HG03097 (cell line): ENCODE data around the gene LDLRAP1.

Experiments
- ATAC-seq: cut with Tn5 transposase; IDR thresholded peaks from one replicate; pipeline ENCODE4 v1.9.1; 2021; ENCODE audit not compliant: unreplicated experiment, low FRiP score

LDLRAP1 gene

GRCh38 chr1:25523542-25523941 is 19.9 kb upstream of the LDLRAP1 start:
- ATAC-seq = no peak

GRCh38 chr1:25524568-25525360 is 18.6 kb upstream of the LDLRAP1 start:
- ATAC-seq = no peak

GRCh38 chr1:25525361-25525688 is 18.1 kb upstream of the LDLRAP1 start:
- ATAC-seq = no peak

- ATAC-seq = no peak
Observed at GRCh38 chr1:25526753-25527152, 16.7 kb upstream of the LDLRAP1 start.

- ATAC-seq = no peak
Observed at GRCh38 chr1:25527226-25527846, 16.1 kb upstream of the LDLRAP1 start.

- no peak for ATAC-seq
Observed at GRCh38 chr1:25527946-25528595, 15.3 kb upstream of the LDLRAP1 start.

GRCh38 chr1:25528881-25529517 is 14.4 kb upstream of the LDLRAP1 start:
- ATAC-seq = no peak

- ATAC-seq = no peak
Observed at GRCh38 chr1:25529518-25530185, 13.8 kb upstream of the LDLRAP1 start.

- ATAC-seq = no peak
Observed at GRCh38 chr1:25530186-25531081, 13.0 kb upstream of the LDLRAP1 start.

GRCh38 chr1:25531082-25531461 is 12.3 kb upstream of the LDLRAP1 start:
- no peak for ATAC-seq

- ATAC-seq = no peak
Observed at GRCh38 chr1:25532970-25533369, 10.4 kb upstream of the LDLRAP1 start.

GRCh38 chr1:25533775-25534409 is 9.5 kb upstream of the LDLRAP1 start:
- no peak for ATAC-seq

- no peak for ATAC-seq
Observed at GRCh38 chr1:25534410-25534788, 9.0 kb upstream of the LDLRAP1 start.

GRCh38 chr1:25536124-25536523 is 7.3 kb upstream of the LDLRAP1 start:
- no peak for ATAC-seq

- ATAC-seq = no peak
Observed at GRCh38 chr1:25537153-25537831, 6.1 kb upstream of the LDLRAP1 start.

GRCh38 chr1:25538191-25538767 is 5.1 kb upstream of the LDLRAP1 start:
- no peak for ATAC-seq

- ATAC-seq = no peak
Observed at GRCh38 chr1:25540750-25541342, 2.6 kb upstream of the LDLRAP1 start.

- no peak for ATAC-seq
Observed at GRCh38 chr1:25541425-25541824, 2.0 kb upstream of the LDLRAP1 start.
